ENCODE measurements around the gene YY1. TPM values are rescaled to one million over a fixed set of nuclear protein-coding genes. Genes with fewer than 3 reads are reported as not detected.

YY1 gene
- total and polyA plus RNA-seq, 2 of the 8 experiments (the other 6 are each of a cell fraction or from before 2014, with no cell fraction given) = 26.4 to 106 TPM

DNA sequence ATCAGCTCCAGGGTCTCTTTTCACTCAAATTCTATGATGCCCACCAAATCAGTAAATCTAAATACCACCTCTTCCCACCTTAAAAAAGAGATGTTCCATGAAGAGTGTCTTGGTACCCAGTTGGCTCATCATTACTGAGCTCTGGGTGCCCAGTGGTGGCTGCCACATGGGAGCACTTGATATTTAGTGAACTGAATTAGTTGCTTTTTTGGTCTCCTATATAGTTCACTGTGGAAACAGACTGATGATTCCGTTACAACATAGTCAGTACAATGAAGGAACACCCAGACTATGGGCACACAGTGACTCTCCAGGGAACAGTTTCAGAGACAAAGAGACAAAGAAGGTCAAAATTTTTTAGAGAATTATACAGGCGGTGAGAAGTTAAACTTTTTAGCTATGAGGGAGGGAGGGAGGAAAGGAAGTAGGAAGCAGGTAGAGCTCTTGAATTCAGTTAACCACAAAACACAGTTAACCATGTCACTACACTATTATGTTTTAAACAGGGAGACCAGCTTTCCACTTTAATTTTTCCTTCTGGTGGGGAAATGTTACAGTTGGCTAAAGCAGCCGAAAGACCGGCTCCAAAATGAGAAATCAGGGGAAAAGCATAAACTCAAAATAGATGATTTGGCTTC is 14.6 kb upstream of the YY1 start (continued):
- TF ChIP-seq, protein P1, sequence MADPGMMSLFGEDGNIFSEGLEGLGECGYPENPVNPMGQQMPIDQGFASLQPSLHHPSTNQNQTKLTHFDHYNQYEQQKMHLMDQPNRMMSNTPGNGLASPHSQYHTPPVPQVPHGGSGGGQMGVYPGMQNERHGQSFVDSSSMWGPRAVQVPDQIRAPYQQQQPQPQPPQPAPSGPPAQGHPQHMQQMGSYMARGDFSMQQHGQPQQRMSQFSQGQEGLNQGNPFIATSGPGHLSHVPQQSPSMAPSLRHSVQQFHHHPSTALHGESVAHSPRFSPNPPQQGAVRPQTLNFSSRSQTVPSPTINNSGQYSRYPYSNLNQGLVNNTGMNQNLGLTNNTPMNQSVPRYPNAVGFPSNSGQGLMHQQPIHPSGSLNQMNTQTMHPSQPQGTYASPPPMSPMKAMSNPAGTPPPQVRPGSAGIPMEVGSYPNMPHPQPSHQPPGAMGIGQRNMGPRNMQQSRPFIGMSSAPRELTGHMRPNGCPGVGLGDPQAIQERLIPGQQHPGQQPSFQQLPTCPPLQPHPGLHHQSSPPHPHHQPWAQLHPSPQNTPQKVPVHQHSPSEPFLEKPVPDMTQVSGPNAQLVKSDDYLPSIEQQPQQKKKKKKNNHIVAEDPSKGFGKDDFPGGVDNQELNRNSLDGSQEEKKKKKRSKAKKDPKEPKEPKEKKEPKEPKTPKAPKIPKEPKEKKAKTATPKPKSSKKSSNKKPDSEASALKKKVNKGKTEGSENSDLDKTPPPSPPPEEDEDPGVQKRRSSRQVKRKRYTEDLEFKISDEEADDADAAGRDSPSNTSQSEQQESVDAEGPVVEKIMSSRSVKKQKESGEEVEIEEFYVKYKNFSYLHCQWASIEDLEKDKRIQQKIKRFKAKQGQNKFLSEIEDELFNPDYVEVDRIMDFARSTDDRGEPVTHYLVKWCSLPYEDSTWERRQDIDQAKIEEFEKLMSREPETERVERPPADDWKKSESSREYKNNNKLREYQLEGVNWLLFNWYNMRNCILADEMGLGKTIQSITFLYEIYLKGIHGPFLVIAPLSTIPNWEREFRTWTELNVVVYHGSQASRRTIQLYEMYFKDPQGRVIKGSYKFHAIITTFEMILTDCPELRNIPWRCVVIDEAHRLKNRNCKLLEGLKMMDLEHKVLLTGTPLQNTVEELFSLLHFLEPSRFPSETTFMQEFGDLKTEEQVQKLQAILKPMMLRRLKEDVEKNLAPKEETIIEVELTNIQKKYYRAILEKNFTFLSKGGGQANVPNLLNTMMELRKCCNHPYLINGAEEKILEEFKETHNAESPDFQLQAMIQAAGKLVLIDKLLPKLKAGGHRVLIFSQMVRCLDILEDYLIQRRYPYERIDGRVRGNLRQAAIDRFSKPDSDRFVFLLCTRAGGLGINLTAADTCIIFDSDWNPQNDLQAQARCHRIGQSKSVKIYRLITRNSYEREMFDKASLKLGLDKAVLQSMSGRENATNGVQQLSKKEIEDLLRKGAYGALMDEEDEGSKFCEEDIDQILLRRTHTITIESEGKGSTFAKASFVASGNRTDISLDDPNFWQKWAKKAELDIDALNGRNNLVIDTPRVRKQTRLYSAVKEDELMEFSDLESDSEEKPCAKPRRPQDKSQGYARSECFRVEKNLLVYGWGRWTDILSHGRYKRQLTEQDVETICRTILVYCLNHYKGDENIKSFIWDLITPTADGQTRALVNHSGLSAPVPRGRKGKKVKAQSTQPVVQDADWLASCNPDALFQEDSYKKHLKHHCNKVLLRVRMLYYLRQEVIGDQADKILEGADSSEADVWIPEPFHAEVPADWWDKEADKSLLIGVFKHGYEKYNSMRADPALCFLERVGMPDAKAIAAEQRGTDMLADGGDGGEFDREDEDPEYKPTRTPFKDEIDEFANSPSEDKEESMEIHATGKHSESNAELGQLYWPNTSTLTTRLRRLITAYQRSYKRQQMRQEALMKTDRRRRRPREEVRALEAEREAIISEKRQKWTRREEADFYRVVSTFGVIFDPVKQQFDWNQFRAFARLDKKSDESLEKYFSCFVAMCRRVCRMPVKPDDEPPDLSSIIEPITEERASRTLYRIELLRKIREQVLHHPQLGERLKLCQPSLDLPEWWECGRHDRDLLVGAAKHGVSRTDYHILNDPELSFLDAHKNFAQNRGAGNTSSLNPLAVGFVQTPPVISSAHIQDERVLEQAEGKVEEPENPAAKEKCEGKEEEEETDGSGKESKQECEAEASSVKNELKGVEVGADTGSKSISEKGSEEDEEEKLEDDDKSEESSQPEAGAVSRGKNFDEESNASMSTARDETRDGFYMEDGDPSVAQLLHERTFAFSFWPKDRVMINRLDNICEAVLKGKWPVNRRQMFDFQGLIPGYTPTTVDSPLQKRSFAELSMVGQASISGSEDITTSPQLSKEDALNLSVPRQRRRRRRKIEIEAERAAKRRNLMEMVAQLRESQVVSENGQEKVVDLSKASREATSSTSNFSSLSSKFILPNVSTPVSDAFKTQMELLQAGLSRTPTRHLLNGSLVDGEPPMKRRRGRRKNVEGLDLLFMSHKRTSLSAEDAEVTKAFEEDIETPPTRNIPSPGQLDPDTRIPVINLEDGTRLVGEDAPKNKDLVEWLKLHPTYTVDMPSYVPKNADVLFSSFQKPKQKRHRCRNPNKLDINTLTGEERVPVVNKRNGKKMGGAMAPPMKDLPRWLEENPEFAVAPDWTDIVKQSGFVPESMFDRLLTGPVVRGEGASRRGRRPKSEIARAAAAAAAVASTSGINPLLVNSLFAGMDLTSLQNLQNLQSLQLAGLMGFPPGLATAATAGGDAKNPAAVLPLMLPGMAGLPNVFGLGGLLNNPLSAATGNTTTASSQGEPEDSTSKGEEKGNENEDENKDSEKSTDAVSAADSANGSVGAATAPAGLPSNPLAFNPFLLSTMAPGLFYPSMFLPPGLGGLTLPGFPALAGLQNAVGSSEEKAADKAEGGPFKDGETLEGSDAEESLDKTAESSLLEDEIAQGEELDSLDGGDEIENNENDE (IDR thresholded peaks at IDR 0.05; ENCODE audit: insufficient replicate concordance, low read length) = no peak
